Sigmoid colon (tissue), 4 donors: Measurements from ENCODE around the gene C4B.

ENCODE experiments used
- POLR2AphosphoS5 ChIP-seq, 4 donors: sonication (generic); formaldehyde crosslinking; IDR thresholded peaks; one replicate each; pipeline ENCODE4 v1.6.1; 2017; ENCODE audit warnings: antibody characterized with exemption in 4 of 4
- TF ChIP-seq, protein P1 (sequence below), 4 experiments: fragments of 450-650 bp in 3 of 4; fragments of 200-600 bp in 1 of 4; IDR thresholded peaks; one replicate each; pipeline ENCODE4 v1.5.1; 2016 to 2019; ENCODE audit warnings: antibody characterized with exemption in 4 of 4, mild to moderate bottlenecking in 3 of 4, moderate library complexity in 2 of 4

DNA sequence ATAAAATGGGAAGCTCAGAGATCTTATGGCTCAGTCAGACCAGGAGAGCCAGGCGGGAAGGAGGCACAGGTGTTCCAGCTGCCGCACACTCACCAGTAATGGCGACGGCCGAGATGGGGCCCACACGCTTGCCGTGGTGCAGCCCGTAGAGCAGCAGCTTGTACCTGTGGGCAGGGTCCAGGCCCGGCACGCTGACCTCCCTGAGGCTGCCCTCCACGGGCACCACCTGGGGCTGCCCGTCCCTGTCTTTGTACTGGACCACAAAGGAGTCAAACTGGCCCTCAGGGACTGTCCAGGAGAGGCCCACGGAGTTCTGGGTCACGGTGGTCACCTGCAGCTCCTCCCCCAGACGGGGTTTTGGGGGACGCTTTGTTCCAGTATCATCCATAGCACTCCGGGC is 54.9 kb downstream of the C4B start:
- TF ChIP-seq, protein P1, sequence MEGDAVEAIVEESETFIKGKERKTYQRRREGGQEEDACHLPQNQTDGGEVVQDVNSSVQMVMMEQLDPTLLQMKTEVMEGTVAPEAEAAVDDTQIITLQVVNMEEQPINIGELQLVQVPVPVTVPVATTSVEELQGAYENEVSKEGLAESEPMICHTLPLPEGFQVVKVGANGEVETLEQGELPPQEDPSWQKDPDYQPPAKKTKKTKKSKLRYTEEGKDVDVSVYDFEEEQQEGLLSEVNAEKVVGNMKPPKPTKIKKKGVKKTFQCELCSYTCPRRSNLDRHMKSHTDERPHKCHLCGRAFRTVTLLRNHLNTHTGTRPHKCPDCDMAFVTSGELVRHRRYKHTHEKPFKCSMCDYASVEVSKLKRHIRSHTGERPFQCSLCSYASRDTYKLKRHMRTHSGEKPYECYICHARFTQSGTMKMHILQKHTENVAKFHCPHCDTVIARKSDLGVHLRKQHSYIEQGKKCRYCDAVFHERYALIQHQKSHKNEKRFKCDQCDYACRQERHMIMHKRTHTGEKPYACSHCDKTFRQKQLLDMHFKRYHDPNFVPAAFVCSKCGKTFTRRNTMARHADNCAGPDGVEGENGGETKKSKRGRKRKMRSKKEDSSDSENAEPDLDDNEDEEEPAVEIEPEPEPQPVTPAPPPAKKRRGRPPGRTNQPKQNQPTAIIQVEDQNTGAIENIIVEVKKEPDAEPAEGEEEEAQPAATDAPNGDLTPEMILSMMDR (IDR thresholded peaks at IDR 0.05) = no peak
- TF ChIP-seq POLR2AphosphoS5 (IDR thresholded peaks at IDR 0.05) = no peak
